GM19468 (cell line): ENCODE data around the gene SYT11.

Experiments
- ATAC-seq: cut with Tn5 transposase; IDR thresholded peaks from one replicate; pipeline ENCODE4 v1.9.1; 2021; ENCODE audit warnings: mild to moderate bottlenecking, moderate library complexity, moderate number of reproducible peaks; ENCODE audit not compliant: unreplicated experiment; ENCODE audit errors: extremely low read depth

SYT11 gene

GRCh38 chr1:155859881-155860871 lies 809 bp downstream of the SYT11 start:
- ATAC-seq, result no peak

- no peak for ATAC-seq
Measured at GRCh38 chr1:155860970-155861510, 1.7 kb downstream of the SYT11 start.

GRCh38 chr1:155861896-155862295 lies 2.5 kb downstream of the SYT11 start:
- ATAC-seq, result no peak

- ATAC-seq, result no peak
Measured at GRCh38 chr1:155864393-155864792, 5.0 kb downstream of the SYT11 start.

GRCh38 chr1:155867766-155868165 lies 8.4 kb downstream of the SYT11 start:
- ATAC-seq, result no peak

- no peak for ATAC-seq
Measured at GRCh38 chr1:155871390-155871789, 12.0 kb downstream of the SYT11 start.

GRCh38 chr1:155872527-155872926 lies 13.2 kb downstream of the SYT11 start:
- no peak for ATAC-seq

- no peak for ATAC-seq
Measured at GRCh38 chr1:155873860-155874259, 14.5 kb downstream of the SYT11 start.

- no peak for ATAC-seq
Measured at GRCh38 chr1:155877945-155878344, 18.6 kb downstream of the SYT11 start.

- ATAC-seq, result no peak
Measured at GRCh38 chr1:155880251-155880650, 20.9 kb downstream of the SYT11 start.

GRCh38 chr1:155880950-155881349 lies 21.6 kb downstream of the SYT11 start:
- no peak for ATAC-seq

GRCh38 chr1:155882235-155882634 lies 22.9 kb downstream of the SYT11 start:
- ATAC-seq, result no peak

- ATAC-seq, result no peak
Measured at GRCh38 chr1:155882766-155883165, 23.4 kb downstream of the SYT11 start.

GRCh38 chr1:155884031-155884960 lies 24.9 kb downstream of the SYT11 start:
- ATAC-seq, result no peak

GRCh38 chr1:155884982-155885381 lies 25.6 kb downstream of the SYT11 start:
- no peak for ATAC-seq

GRCh38 chr1:155888481-155888880 lies 29.1 kb downstream of the SYT11 start:
- no peak for ATAC-seq

GRCh38 chr1:155889566-155889965 lies 30.2 kb downstream of the SYT11 start:
- ATAC-seq, result no peak

- no peak for ATAC-seq
Measured at GRCh38 chr1:155890251-155890650, 30.9 kb downstream of the SYT11 start.

GRCh38 chr1:155892796-155893195 lies 33.4 kb downstream of the SYT11 start:
- ATAC-seq, result no peak

GRCh38 chr1:155893389-155894142 lies 34.2 kb downstream of the SYT11 start:
- no peak for ATAC-seq
